Activated naive CD4-positive, alpha-beta T cell (primary cell): Measurements from ENCODE around the gene CEACAM16.
"Not testable (repeated sequence)": the region's sequence is repeated elsewhere in the genome, so short reads cannot be mapped to it uniquely, and the experiment has no call there.

Source experiments
- DNase-seq, 4 experiments: peaks; one replicate each; lab custom pipeline; 2025; lab: John Stamatoyannopoulos, UW

Gene CEACAM16

DNA sequence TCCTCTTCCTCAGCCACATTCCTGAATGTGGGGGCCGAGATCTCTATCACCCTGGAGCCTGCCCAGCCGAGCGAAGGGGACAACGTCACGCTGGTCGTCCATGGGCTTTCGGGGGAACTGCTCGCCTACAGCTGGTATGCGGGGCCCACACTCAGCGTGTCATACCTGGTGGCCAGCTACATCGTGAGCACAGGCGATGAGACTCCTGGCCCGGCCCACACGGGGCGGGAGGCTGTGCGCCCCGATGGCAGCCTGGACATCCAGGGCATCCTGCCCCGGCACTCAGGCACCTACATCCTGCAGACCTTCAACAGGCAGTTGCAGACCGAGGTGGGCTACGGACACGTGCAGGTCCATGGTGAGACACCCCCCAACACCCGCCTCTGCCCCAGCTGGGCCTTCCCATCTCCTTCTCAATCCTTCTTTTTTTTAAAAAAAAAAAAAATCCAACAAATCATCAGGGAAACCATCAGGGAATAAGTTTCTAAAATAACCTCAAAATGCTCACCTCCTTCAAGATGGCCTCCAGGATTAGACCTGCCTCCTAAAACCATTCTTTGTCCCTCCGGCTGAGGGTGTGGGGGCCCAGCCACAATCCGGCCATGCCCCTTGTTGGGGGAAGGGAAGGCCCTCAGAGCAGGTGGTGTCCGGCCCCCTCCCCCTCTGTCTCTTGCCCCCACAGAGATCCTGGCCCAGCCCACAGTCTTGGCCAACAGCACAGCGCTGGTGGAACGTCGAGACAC is 4.6 kb downstream of the CEACAM16 start:
- DNase-seq: no peak

GRCh38 chr19:44704982-44705381 is 6.0 kb downstream of the CEACAM16 start:
- no peak for DNase-seq

GRCh38 chr19:44705502-44706010 is 6.6 kb downstream of the CEACAM16 start:
- no peak for DNase-seq

DNA sequence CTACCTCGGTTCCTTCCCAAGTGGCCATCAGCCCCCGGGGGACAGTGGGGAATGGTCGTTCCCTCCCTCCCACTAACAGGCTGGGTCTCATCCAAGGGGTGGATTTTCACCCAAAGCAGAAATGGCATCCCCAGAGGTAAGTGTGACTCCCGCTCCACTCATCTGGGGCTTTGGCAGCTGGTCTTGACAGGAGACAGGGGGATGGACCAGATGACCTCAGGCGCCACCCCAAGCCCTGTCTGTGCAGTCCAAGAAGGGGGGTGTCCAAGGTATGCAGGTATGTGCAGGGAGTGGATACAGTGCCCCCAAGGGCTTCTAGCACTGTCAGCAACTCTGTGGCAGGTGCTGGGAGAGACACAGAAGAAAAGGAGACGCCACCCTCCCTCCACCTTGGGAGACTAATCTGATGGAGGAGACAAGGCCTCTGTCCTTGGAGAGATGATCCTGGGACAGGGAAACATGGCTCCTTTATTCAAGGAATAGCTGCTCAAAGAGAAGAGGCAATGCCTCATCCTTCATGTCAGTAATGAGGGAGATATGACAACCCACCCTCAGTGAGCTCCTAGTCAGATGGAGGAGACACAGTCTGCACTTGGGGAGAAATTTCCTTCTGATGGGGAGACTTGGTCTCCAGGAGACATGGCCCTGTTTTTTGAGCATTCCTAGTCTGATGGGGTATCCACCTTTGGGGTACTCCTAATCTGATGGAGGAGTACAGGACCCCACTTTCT is 7.7 kb downstream of the CEACAM16 start:
- DNase-seq: no peak

DNA sequence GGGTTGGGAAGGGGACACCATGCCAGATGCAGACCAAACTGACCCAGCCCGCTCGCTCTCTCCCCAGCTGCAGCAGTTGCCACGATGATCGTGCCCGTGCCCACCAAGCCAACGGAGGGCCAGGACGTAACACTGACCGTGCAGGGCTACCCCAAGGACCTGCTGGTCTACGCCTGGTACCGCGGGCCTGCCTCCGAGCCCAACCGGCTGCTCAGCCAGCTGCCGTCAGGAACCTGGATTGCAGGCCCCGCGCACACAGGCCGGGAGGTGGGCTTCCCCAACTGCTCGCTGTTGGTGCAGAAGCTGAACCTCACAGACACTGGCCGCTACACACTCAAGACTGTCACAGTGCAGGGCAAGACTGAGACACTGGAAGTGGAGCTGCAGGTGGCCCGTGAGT is 8.8 kb downstream of the CEACAM16 start:
- no peak for DNase-seq

- DNase-seq: no peak
Observed at GRCh38 chr19:44708940-44709339, 10.0 kb downstream of the CEACAM16 start.

GRCh38 chr19:44709434-44710266 is 10.7 kb downstream of the CEACAM16 start:
- not testable (repeated sequence) for DNase-seq

- DNase-seq: no peak
Observed at GRCh38 chr19:44710483-44710882, 11.5 kb downstream of the CEACAM16 start.

DNA sequence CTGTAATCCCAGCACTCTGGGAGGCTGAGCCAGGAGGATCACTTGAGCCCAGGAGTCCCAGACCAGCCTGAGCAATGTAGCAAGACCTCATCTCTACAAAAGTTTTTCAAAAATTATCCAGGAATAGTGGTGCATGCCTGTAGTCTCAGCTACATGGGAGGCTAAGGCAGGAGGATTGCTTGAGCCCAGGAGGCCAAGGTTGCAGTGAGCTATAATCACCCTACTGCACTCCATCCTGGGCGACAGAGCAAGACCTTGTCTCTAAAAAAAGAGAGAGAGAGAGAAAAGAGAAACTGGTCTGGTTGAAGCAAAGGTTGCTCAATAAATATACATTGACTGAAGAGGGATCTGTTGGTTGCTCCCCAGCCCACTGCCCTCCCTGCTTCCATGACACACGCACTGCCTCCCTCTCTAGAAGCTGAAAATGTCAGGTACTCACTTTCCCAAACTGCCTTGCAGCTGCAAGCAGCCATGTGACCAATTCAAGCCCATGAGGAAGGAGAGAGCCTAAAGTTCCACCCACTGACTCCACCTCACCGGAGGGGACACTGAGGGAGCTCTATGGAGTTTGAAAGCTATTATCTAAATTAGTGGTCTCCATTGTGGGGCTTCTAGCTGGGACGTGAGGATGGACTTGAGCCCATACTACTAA is 14.0 kb downstream of the CEACAM16 start:
- no peak for DNase-seq

DNA sequence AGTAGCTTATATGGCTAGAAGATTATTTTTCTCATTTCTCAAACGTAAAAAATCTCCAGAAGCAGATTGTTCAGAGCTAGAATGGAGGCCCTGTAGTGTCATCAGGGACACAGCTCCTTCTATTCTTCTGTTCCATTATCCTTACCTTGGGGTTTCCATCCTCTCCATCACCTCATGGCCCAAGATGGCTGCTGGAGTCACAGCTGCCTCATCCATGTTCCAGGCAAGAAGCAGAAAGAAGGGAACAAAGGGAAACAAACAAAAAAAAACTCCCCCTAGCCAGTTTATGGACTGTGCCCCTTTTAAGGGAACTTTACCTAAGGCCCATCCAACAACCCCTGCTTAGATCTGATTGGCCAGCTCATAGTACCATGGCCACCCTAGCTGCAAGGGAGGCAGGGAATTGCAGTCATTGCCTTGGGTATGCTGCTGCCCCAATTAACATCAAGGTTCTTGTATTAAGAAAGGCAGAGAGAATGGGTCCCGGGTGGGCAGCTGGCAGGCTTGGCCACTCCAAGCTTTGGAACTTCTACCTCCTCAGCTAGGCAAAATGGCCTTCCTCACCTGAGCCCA is 15.7 kb downstream of the CEACAM16 start:
- DNase-seq: no peak

- DNase-seq: no peak
Observed at GRCh38 chr19:44717603-44718002, 18.7 kb downstream of the CEACAM16 start.

DNA sequence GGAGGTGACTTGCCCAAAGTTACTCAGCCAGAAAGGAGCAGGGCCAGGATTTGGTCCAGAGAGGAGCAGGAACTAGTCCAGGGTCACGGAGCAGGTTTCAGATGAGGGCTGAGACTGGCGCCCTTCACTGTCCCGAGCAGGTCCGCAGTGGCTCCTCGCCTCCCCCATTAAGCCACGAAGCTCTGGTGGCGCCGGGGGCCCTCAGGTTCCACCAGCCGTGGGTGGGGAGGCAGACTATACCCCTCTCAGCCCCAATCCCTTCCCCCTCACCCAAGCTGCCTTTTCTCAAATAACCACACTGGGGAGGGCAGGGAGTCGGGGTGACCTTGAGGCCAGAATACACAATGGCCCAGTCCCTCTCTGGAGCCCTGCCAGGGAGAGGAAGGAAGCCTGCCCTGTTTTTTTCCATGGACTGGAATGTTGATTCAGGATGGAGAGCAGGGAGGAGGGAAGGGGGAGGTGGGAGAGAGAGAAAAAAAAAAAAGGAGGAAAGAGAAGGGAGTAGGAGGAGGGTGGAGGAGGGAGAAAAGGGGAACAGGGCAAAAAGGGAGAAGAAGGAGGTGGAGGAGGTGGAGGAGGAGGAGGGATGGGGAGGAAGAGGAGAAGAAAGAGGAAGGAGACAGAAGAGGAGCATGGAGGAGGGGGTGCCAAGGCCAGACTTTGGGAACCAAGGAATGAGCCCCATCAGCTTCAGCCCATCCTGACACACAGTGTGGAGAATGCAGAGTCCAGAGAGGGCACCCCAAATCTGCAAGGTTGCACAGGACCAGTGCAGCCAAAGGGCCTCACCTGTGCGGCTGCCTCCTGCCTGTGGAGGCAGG is 19.7 kb downstream of the CEACAM16 start:
- no peak for DNase-seq

DNA sequence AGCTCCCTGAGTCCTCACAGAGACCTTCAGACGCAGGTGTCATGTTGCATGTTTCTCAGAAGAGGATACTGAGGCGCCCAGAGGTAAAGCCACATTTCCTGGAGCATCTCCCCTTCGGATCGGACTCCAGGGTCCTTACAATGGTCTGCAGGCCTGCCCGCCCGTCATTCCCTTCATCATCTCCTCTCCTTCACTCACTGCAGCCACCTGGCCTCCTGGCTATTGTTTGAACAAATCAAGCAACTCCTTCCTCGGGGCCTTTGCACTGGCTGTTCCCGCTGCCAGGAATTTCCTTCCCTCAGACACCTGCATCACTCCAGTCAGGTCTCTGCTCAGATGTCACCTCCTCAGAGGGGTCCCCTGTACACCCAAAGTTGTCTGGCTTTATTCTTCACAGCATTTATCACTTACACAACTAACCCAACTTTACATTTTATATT is 20.3 kb downstream of the CEACAM16 start:
- no peak for DNase-seq

DNA sequence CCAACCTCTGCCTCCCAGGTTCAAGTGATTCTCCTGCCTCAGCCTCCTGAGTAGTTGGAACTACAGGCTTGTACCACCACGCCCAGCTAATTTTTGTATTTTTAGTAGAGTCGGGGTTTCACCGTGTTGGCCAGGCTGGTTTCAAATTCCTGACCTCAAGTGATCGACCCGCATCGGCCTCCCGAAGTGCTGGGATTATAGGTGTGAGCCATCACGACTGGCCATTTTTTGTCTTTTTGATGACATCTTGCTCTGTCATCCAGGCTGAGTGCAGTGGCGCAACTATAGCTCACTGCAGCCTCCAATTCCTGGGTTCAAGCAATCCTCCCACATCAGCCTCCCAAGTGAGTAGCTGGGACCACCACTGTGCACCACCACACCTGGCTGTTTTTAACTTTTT is 21.4 kb downstream of the CEACAM16 start:
- DNase-seq: not testable (repeated sequence)

- DNase-seq: no peak
Observed at GRCh38 chr19:44720945-44721344, 22.0 kb downstream of the CEACAM16 start.

- not testable (repeated sequence) for DNase-seq
Observed at GRCh38 chr19:44721369-44721768, 22.4 kb downstream of the CEACAM16 start.

DNA sequence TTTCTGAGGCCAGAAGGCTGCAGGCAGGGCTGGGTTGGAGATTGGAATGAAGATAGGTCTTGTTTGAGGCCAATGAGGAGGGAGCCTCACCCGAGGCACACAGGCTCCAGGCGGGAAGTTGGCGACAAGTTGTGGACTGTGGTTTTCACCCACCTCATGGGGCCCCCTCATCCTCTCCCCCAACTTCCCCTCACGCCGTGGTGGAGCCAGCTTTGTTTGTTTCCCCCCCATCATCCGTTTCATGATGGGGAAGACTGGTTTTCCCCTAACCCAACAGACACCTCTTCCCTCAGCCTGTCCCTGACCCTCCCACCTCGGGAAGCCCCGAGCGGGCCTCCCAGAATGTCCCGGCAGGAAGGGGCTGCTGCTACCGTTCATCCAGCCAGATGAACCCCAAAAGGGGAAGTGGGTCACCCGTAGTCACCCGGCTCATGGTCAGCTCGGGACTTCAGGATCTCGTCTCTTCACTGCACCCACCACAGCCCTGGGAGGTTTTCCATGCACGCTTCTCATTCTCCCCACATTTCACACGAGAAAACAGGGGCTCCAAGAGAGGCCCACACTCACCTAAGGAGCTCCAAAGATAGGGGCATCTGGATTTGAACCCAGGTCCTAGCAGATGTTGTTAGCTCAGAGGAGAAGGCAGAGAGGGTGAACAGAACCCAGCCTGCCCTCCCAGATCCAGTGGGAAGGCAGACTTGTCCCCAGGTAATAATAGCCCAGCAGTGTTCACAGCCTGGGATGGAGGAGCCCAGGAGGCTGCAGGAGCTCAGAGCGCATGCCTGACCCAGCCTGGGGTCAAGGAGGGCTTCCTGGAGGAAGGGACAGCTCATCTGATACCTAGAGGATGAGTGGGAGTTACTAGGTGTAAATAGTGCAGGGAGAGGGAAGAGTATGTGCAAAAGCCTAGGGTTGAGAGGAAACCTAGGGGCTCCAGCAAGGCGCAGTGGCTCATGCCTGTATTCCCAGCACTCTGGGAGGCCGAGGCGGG is 23.5 kb downstream of the CEACAM16 start:
- DNase-seq: no peak

DNA sequence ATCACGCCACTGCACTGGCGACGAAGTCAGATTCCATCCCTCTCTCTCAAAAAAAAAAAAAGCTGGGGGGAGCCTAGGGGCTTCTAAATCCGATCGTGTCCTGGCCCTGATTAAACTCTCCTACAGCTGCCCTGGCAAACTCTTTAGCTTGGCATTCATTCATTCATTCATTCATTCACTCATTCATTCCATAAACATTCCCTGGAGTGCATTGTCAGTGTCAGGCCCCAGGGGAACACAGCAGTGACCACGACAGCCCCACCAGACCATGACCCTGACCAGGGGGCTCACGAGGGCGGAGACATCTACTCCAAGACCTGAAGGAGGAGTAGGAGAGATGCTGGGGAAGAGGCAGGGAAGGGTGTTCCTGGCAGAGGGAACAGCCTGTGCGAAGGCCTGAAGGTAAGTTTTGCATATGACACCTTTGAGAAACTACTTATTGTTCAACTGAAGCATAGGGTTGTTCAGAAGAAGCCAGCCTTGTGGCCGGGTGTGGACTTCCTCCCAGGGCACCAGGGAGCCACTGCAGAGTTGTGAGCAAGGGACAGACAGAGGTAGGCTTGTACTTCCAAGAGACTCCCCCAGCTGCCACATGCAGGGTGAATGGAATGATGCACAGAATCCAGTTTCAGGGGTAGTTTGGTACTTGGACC is 24.5 kb downstream of the CEACAM16 start:
- no peak for DNase-seq

- peak; percentile 35 to 71 (median 58) for DNase-seq
Observed at GRCh38 chr19:44723952-44724319, 25.0 kb downstream of the CEACAM16 start.
